HepG2 (cell line): ENCODE measurements around the gene TRPV6. TPM values are rescaled to one million over a fixed set of nuclear protein-coding genes. Genes with fewer than 3 reads are reported as not detected.

Source experiments
- ATAC-seq: fragments of 200-7000 bp; cut with Tn5 transposase; 3 replicates; pipeline ENCODE4 v1.9.1; 2020; ENCODE audit warnings: mild to moderate bottlenecking, moderate library complexity
- BruUV-seq: library from RNA; stranded (reverse); fragments of 400-500 nt; replicated peaks from 2 replicates; lab custom pipeline; 2021; lab: Mats Ljungman, UMichigan
- CTCF ChIA-PET: fragments of 300-600 bp; formaldehyde crosslinking; extraction: SDS; loops from one replicate; lab custom pipeline; 2021; ENCODE audit warnings: low total read pairs, inconsistent platforms, low intra/inter-chr PET ratio; lab: Yijun Ruan, JAX
- POLR2A ChIA-PET: fragments of 350-600 bp; sonication (Branson Sonifier 250); formaldehyde crosslinking; loops from one replicate; lab custom pipeline; 2020; ENCODE audit warnings: antibody characterized with exemption, inconsistent platforms; lab: Yijun Ruan, JAX
- DNase-seq: peaks from one replicate; pipeline ENCODE4 v3.0.0-alpha.2; 2015; ENCODE audit warnings: low spot score
- FAIRE-seq: peaks from 3 replicates; lab custom pipeline; 2011; peaks lifted over from hg19 to GRCh38; lab: Jason Lieb, UNC
- H2AFZ ChIP-seq: one replicate; pipeline ENCODE4 v1.6.1; 2011; ENCODE audit warnings: low read length, inconsistent platforms
- H3K27ac ChIP-seq: fragments of 300-600 bp; 3 replicates; pipeline ENCODE4 v1.8.0; 2011; ENCODE audit warnings: mixed run types, mild to moderate bottlenecking, mixed read lengths, low read length, inconsistent platforms; ENCODE audit not compliant: insufficient read depth; ENCODE audit errors: extremely low read length
- H3K27me3 ChIP-seq, 2 experiments: fragments of 200-600 bp in 1 of 2; 2 replicates in 1 of 2; 3 replicates in 1 of 2; pipeline versions ENCODE4 v1.6.0 to v1.8.0; 2011; ENCODE audit warnings: low read length in 2 of 2, mild to moderate bottlenecking in 2 of 2, moderate library complexity in 2 of 2, inconsistent platforms in 1 of 2; ENCODE audit not compliant: insufficient read depth in 2 of 2, control insufficient read depth in 1 of 2
- H3K36me3 ChIP-seq, 2 experiments: fragments of 200-600 bp in 1 of 2; replicated peaks in 1 of 2; 2 replicates in 1 of 2; 3 replicates in 1 of 2; pipeline versions ENCODE4 v1.5.1 to v1.8.0; 2011; ENCODE audit warnings: low read length in 2 of 2, inconsistent platforms in 1 of 2; ENCODE audit not compliant: insufficient read depth in 2 of 2, control insufficient read depth in 1 of 2
- H3K4me1 ChIP-seq: 2 replicates; pipeline ENCODE4 v1.5.1; 2012; ENCODE audit warnings: low read length, inconsistent platforms; ENCODE audit not compliant: insufficient read depth
- H3K4me2 ChIP-seq: 2 replicates; pipeline ENCODE4 v1.6.0; 2011; ENCODE audit warnings: low read depth, low read length, inconsistent platforms
- H3K4me3 ChIP-seq, 3 experiments: fragments of 200-600 bp in 1 of 3; sonication (generic), shearing (Covaris generic) in 1 of 3; replicated peaks in 1 of 3; 2 replicates each; pipeline ENCODE4 v1.5.1; 2011 to 2016; ENCODE audit warnings: low read length in 3 of 3, inconsistent platforms in 2 of 3, low read depth in 2 of 3, mild to moderate bottlenecking in 2 of 3, control low read depth in 1 of 3, mixed read lengths in 1 of 3; ENCODE audit not compliant: insufficient read depth in 1 of 3
- H3K79me2 ChIP-seq: one replicate; pipeline ENCODE4 v1.6.1; 2011; ENCODE audit warnings: low read length, inconsistent platforms; ENCODE audit not compliant: insufficient read depth
- H3K9ac ChIP-seq: 2 replicates; pipeline ENCODE4 v1.6.0; 2011; ENCODE audit warnings: mild to moderate bottlenecking, low read depth, low read length, inconsistent platforms; ENCODE audit not compliant: insufficient read depth
- H3K9me3 ChIP-seq: 2 replicates; pipeline ENCODE4 v1.5.1; 2012; ENCODE audit warnings: mild to moderate bottlenecking, low read length
- H4K20me1 ChIP-seq: 2 replicates; pipeline ENCODE4 v1.6.0; 2011; ENCODE audit warnings: inconsistent platforms, mild to moderate bottlenecking, low read length, moderate library complexity; ENCODE audit not compliant: insufficient read depth
- CBX5 ChIP-seq: sonication (generic); formaldehyde crosslinking; IDR thresholded peaks from 2 replicates; pipeline ENCODE4 v1.4.0; 2020; ENCODE audit warnings: missing genetic modification reagents, borderline replicate concordance
- GATA4 ChIP-seq: sonication (generic); IDR thresholded peaks from 2 replicates; pipeline ENCODE4 v1.6.1; 2016; ENCODE audit warnings: antibody characterized with exemption, low read depth, borderline replicate concordance
- KLF12 ChIP-seq: sonication (generic); formaldehyde crosslinking; IDR thresholded peaks from 2 replicates; pipeline ENCODE4 v1.4.0; 2020; ENCODE audit warnings: missing genetic modification reagents, borderline replicate concordance
- NBN ChIP-seq: fragments of 450-650 bp; conservative IDR thresholded peaks from 2 replicates; pipeline ENCODE4 v1.6.1; 2017
- NCOR1 ChIP-seq: fragments of 200-600 bp; sonication (generic); IDR thresholded peaks from 2 replicates; pipeline ENCODE4 v1.7.0; 2017; ENCODE audit warnings: antibody characterized with exemption, low read length, borderline replicate concordance
- ZNF605 ChIP-seq: sonication (generic); formaldehyde crosslinking; IDR thresholded peaks from 2 replicates; pipeline ENCODE4 v1.8.0; 2022; ENCODE audit warnings: mild to moderate bottlenecking, missing genetic modification reagents
- ZNF619 ChIP-seq: sonication (generic); formaldehyde crosslinking; IDR thresholded peaks from 2 replicates; pipeline ENCODE4 v1.4.0; 2020; ENCODE audit warnings: mild to moderate bottlenecking, missing genetic modification reagents
- ZSCAN31 ChIP-seq: sonication (generic); formaldehyde crosslinking; IDR thresholded peaks from 2 replicates; pipeline ENCODE4 v1.5.0; 2020; ENCODE audit warnings: low read depth, mild to moderate bottlenecking, missing genetic modification reagents
- WGBS: methylation state at CpG from one replicate; pipeline ENCODE4 v1.1.6; 2017; ENCODE audit warnings: low lambda C conversion rate; 5-methylcytosine and 5-hydroxymethylcytosine counted together
- in situ Hi-C: cut with HindIII; loops from 2 replicates; pipeline ENCODE4 v1.10.0; 2017; ENCODE audit warnings: low pct_unique_long_range_greater_than_20kb; ENCODE audit not compliant: extremely low pct_ligation_motif_present
- intact Hi-C: fragments of 100-400 bp; cut with micrococcal nuclease; formaldehyde crosslinking; loops from one replicate; pipeline ENCODE4 v1.10.0; 2022; ENCODE audit not compliant: unreplicated experiment
- polyA plus RNA-seq, 8 experiments: library from polyadenylated mRNA; depleted of rRNA in 3 of 8; stranded (reverse) in 7 of 8; unstranded in 1 of 8; fragments of >200 nt; fragmentation: Illumina TruSeq in 4 of 8; extraction: Trizol in 4 of 8; gene quantifications; 2 replicates each; pipeline versions ENCODE4 v1.2.1 to v1.2.3, GENCODE V29; 2011 to 2016; ENCODE audit warnings: low read depth in 4 of 8, missing spikeins in 1 of 8, mixed read lengths in 1 of 8; ENCODE audit not compliant: insufficient read depth in 1 of 8
- total RNA-seq, 5 experiments: library from RNA; depleted of rRNA; stranded (reverse); fragments of >200 nt; fragmentation: Illumina TruSeq; extraction: Trizol; gene quantifications; 2 replicates each; pipeline ENCODE4 v1.2.3, GENCODE V29; 2016; ENCODE audit warnings: low read depth in 1 of 5
- TF ChIP-seq, protein P1 (sequence below): sonication (generic); formaldehyde crosslinking; IDR thresholded peaks from 2 replicates; pipeline ENCODE4 v1.5.0; 2020; ENCODE audit warnings: mild to moderate bottlenecking, missing genetic modification reagents, moderate library complexity
- TF ChIP-seq, protein P2 (sequence below), 2 experiments: sonication (generic) in 1 of 2; formaldehyde crosslinking in 1 of 2; IDR thresholded peaks; 2 replicates each; pipeline versions ENCODE4 v1.5.1 to v1.6.1; 2011 to 2020; ENCODE audit warnings: borderline replicate concordance in 1 of 2, low read depth in 1 of 2, low read length in 1 of 2, mild to moderate bottlenecking in 1 of 2, missing genetic modification reagents in 1 of 2, moderate library complexity in 1 of 2
- TF ChIP-seq, protein P3 (sequence below), 2 experiments: sonication (generic) in 1 of 2; formaldehyde crosslinking in 1 of 2; IDR thresholded peaks; 2 replicates each; pipeline versions ENCODE4 v1.4.0 to v1.6.1; 2016 to 2020; ENCODE audit warnings: borderline replicate concordance in 1 of 2, low read depth in 1 of 2, mild to moderate bottlenecking in 1 of 2, missing genetic modification reagents in 1 of 2

The TRPV6 gene
- total and polyA plus RNA-seq, 2 of the 13 experiments (the other 11 are each of a cell fraction or from before 2014, with no cell fraction given): not detected

DNA sequence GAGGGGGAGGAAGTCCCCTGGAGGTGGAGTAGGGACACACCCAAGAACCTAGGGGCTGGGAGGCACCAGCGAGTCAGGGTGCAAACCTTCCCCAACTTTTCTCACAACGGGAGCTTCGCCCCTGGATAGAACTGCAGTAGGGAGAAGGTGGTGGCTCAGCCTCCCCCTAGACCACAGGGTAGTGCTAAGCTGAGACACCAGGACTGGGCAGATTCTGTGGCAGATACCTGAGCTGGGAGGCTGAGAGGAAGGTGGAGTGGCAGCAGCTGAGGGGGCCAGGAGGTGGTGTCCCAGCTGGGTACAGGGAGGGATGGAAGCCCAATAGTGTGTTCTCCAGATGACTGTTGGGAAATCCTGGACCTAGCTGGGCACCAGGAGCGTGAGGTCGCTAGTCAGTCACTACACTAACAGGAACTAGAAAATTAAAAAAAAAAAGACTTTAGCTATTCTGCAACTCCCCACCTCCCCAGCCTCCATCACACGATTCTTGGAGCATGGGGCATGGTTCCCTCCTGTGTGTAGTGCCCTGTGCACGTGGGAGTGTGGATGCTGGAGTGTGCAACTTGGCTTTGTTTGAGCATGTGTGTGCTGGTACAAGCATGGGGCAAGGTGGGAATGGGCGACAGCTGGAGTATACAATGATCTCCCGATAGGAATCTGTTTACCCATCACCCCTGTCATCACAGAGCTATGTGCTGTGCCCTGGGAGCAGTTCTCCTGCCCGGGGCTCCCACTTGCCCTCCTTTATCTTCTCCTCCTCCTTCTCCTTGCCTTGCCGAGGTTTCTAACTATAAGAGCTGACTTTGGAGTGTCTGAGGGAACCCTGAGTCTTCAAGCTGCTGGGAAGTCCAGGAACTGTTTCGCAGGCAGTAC is 8.8 kb upstream of the TRPV6 start:
- no peak for ATAC-seq
- ChIA-PET CTCF (no interaction called here), POLR2A (no interaction called here)
- no peaks in the 10 kb centered on the region for H3K36me3 ChIP-seq
- no TSS peak for BruUV-seq
- no peaks in the 10 kb centered on the region for H3K4me1 ChIP-seq
- 18% methylated on average over 11 of the region's 12 CpGs for WGBS
- H4K20me1 ChIP-seq: no peaks in the 10 kb centered on the region
- H3K4me2 ChIP-seq: no peak overlapping the region
- no peak overlapping the region for H3K4me3 ChIP-seq
- in situ Hi-C loops: no loop called here
- no peak overlapping the region for H3K27ac ChIP-seq
- H3K79me2 ChIP-seq: no peaks in the 10 kb centered on the region
- H3K9me3 ChIP-seq: no peaks in the 10 kb centered on the region
- no peak overlapping the region for H3K9ac ChIP-seq
- TF ChIP-seq KLF12 (CRISPR knock-in tag): no peak
- no peak for TF ChIP-seq NCOR1
- TF ChIP-seq, protein P1, sequence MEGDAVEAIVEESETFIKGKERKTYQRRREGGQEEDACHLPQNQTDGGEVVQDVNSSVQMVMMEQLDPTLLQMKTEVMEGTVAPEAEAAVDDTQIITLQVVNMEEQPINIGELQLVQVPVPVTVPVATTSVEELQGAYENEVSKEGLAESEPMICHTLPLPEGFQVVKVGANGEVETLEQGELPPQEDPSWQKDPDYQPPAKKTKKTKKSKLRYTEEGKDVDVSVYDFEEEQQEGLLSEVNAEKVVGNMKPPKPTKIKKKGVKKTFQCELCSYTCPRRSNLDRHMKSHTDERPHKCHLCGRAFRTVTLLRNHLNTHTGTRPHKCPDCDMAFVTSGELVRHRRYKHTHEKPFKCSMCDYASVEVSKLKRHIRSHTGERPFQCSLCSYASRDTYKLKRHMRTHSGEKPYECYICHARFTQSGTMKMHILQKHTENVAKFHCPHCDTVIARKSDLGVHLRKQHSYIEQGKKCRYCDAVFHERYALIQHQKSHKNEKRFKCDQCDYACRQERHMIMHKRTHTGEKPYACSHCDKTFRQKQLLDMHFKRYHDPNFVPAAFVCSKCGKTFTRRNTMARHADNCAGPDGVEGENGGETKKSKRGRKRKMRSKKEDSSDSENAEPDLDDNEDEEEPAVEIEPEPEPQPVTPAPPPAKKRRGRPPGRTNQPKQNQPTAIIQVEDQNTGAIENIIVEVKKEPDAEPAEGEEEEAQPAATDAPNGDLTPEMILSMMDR (CRISPR knock-in tag): no peak
- TF ChIP-seq ZNF605 (CRISPR knock-in tag): no peak
- TF ChIP-seq NBN: no peak
- no peak for TF ChIP-seq CBX5 (CRISPR knock-in tag)
- TF ChIP-seq, protein P2, sequence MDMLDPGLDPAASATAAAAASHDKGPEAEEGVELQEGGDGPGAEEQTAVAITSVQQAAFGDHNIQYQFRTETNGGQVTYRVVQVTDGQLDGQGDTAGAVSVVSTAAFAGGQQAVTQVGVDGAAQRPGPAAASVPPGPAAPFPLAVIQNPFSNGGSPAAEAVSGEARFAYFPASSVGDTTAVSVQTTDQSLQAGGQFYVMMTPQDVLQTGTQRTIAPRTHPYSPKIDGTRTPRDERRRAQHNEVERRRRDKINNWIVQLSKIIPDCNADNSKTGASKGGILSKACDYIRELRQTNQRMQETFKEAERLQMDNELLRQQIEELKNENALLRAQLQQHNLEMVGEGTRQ (IDR thresholded peaks at IDR 0.05; ENCODE audit: low read depth, low read length): no peak
- TF ChIP-seq, protein P2 (CRISPR knock-in tag; IDR thresholded peaks at IDR 0.05; ENCODE audit: borderline replicate concordance): no peak
- TF ChIP-seq ZSCAN31: no peak
- no peak for TF ChIP-seq GATA4
- TF ChIP-seq, protein P3, sequence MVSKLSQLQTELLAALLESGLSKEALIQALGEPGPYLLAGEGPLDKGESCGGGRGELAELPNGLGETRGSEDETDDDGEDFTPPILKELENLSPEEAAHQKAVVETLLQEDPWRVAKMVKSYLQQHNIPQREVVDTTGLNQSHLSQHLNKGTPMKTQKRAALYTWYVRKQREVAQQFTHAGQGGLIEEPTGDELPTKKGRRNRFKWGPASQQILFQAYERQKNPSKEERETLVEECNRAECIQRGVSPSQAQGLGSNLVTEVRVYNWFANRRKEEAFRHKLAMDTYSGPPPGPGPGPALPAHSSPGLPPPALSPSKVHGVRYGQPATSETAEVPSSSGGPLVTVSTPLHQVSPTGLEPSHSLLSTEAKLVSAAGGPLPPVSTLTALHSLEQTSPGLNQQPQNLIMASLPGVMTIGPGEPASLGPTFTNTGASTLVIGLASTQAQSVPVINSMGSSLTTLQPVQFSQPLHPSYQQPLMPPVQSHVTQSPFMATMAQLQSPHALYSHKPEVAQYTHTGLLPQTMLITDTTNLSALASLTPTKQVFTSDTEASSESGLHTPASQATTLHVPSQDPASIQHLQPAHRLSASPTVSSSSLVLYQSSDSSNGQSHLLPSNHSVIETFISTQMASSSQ (IDR thresholded peaks at IDR 0.05; ENCODE audit: low read depth): no peak
- TF ChIP-seq, protein P3 (CRISPR knock-in tag; IDR thresholded peaks at IDR 0.05; ENCODE audit: borderline replicate concordance): no peak
- no peak for TF ChIP-seq ZNF619
- DNase-seq: no peak
- H2AFZ ChIP-seq: no peak overlapping the region
- intact Hi-C loops: no loop called here
- FAIRE-seq: no peak
- H3K27me3 ChIP-seq: no peaks in the 10 kb centered on the region; a peak in 1 of 5 replicates
